Stimulated activated CD8-positive, alpha-beta memory T cell treated with anti-CD3 and anti-CD28 coated beads, Interleukin-7, amount 100 ng/mL, for 24 hours (primary cell): ENCODE data around the gene LAMP5.

ENCODE experiments used
- DNase-seq: peaks from one replicate; pipeline ENCODE4 v3.0.0-alpha.2; 2020; ENCODE audit warnings: low read depth

LAMP5 gene, protein sequence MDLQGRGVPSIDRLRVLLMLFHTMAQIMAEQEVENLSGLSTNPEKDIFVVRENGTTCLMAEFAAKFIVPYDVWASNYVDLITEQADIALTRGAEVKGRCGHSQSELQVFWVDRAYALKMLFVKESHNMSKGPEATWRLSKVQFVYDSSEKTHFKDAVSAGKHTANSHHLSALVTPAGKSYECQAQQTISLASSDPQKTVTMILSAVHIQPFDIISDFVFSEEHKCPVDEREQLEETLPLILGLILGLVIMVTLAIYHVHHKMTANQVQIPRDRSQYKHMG

DNA sequence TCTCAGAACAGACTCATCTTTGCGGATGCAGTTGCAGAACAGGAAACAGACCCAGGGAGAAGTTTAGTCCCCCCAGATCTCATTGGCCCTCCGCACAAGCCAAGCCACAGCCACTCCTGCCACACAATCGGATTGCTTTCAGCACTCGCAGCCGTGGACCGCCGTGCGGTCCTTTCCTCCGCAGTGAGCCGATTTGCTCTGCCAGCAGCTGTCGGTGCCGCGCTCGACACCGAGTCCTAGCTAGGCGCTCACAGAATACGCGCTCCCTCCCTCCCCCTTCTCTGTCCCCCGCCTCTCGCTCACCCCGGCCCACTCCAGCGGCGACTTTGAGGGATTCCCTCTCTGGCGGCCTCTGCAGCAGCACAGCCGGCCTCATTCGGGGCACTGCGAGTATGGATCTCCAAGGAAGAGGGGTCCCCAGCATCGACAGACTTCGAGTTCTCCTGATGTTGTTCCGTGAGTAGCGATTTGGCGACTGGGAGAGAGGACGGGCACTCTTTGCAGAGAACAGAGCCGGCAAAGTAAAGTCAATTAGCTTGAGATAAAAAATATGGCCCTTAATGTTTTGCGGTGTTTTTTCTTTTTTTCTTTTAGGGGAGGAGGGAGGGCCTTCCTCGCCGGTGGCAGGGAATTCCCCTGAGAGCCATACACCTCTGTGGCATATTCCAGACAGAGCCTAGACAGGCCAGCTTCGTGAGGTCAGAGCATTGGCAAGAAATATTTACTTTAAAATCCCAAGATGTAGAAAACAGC is at the start of gene LAMP5:
TSS of gene LAMP5 (plus strand) at position 130 of the 753 bp plus-strand sequence. CDS start at position 393, 263 bp downstream.
- no peak for DNase-seq

DNA sequence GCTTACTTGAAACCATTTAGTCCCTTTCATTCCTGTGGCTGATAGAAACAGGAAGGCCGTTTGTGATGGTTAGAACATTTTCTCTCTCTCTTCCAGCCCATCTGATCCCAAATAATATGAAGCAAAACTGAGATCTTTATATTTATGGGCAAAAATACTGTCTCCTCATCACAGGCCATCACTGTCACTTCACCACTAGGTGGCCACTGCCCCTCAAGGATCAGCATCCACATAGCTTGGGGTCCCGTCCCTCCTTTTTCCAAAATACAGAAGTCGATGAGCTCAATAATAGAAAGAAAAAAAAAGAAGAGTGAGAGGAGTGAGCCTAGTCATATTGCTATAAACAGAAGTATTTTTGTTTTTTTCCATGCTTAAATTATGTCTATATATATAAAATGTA is 46.4 kb upstream of the LAMP5 start:
- no peak for DNase-seq

DNA sequence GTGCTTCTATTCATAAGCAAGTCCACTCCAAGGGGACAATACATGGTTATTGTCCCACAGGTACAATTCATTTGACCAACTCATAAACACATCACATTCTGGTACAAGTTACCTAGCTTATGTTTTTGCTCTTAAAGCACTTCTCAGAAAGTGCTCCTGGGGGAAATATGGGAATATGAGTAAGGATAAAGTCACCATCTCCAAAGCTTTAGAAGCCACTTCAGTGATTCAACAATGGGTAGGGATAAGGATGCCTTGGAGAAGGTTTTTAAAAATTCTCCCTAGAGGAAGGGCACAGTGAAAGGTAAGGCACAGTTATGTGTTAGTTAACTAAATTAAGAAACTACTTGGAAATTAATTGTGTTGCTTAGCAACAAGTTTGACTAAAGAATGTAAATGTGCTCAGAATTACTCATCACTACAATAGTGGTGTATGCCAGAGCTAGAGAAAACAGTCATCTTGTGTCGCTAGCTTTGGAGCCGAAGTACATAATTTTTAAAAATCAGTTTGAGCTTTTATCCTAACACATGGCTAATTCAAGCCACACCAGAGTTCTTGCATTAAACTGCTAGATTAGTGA is 39.5 kb upstream of the LAMP5 start:
- DNase-seq = no peak

DNA sequence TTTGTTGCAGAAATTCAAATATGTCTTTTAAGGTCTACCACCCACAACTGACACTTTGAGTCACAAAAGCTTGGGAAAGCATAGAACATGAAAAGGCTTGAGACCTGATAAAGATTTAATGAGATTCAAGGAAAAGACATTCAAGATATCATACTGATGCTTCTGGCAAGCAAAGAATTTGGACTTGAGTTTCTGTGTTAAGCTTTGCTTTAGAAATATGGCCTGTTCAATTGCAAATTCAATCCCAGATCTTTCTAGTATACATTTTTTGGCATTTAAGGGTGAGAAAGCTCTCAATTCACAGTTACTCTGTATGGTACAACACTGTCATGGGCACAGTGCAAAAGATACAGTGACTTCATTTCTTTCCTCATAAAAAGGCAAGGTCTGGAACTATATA is 38.9 kb upstream of the LAMP5 start:
- DNase-seq = no peak

DNA sequence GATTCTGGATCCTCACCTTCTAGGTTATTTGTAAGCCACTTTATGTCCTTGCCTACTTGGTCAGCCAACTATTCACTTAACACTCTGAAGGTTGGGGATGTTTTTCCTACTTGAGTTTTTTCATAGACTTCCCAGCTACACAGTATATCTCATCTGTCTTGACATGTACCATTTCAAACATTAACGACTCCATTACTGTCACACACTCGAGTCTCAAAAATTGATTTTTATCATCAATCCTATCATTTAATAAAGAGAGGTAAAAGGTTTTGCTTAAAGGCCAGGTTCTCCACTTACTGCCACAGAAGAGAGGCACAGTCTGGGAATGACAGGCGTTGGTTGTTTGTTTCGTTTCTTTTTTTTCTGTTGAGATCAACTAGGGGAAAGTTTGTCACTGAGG is 38.2 kb upstream of the LAMP5 start:
- no peak for DNase-seq

DNA sequence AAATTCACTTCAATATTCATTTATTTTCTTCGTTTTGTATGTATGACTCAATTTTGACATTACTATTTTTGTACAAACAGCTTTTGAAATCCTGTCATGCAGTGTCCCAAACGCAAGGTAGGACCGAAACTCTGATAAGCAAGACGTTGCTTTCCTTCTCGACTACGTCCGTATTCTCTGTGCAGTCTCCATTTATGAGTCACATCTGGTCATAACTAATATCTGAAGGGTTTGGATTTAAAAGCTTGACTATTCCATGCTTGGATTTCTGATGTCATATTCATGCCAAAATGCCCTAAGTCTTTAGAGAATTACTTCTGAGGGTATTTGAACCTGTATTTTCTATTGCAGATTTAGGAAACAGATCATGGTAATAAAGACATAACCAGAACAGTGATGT is 37.8 kb upstream of the LAMP5 start:
- DNase-seq = no peak

DNA sequence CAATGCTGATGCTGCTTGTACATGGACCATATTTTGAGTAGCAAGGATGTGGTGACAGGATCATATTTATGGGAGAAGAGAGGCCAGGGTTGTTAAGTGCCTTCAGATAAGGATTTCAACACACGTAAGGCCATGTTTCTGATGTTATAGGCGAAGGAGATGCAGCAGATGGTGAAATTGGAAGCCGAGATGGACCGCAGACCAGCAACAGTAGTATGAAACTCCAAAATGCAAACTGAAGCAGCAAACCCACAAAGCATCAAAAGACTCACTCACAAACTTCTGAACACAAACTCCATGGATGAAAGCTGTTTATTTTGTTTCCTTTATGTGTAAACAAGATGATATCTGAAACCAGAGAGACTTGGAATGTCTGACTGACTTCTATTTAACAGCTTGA is 35.6 kb upstream of the LAMP5 start:
- DNase-seq = no peak

DNA sequence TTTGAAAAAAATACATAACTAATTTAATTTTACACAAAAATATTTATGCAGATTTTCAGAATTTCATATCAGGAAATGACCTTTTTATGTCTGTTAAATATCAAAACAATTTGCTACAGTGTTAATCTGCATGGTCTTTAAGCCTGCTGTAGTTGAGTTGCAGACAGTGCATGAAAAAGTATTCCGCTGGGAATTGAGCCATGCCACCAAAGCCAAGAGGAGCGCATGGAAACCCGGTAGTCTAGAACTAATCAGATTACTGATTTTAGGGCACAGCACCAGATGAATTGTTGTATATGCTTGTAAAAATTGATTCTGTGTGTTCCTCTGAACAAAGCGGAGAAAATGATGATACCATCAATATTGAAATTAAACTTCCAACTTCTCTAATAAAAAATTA is 34.3 kb upstream of the LAMP5 start:
- no peak for DNase-seq

DNA sequence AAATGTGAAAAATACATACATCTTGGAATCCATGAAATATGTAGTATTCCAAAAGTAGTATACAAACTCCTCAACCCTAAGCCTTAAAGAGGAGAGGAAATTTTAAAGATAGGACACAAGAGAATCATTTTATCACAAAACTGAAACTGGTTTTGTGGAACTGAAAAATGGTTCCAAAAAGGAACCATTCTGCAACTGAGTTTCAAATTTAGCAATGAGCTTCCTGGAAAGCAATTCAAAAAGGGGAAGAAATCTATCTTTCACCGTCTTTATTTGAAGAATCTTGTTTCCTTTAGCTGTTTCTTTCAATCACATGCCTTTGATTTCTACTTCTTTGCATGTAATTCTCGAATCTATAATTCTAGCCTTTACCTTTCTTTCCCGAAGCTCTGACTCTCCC is 32.2 kb upstream of the LAMP5 start:
- DNase-seq = no peak

DNA sequence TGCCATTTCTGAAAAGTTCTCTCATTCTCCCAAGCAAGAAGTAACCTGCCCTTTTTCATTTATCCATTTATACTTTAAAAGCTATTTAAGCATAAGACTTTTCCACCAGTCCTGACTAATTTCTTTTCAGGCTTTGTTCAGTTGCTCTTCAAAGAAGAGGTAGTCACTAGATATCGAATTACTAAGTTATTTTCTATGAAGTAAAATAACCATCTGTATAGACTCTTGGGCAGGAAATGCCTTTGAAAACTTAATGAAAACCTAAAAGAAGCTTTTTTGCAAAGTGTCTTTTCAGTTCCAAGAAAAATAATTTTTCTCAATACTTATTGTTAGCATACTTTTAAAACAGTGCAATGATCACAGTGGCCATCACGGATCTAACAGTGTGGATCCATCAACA is 31.3 kb upstream of the LAMP5 start:
- DNase-seq = no peak

DNA sequence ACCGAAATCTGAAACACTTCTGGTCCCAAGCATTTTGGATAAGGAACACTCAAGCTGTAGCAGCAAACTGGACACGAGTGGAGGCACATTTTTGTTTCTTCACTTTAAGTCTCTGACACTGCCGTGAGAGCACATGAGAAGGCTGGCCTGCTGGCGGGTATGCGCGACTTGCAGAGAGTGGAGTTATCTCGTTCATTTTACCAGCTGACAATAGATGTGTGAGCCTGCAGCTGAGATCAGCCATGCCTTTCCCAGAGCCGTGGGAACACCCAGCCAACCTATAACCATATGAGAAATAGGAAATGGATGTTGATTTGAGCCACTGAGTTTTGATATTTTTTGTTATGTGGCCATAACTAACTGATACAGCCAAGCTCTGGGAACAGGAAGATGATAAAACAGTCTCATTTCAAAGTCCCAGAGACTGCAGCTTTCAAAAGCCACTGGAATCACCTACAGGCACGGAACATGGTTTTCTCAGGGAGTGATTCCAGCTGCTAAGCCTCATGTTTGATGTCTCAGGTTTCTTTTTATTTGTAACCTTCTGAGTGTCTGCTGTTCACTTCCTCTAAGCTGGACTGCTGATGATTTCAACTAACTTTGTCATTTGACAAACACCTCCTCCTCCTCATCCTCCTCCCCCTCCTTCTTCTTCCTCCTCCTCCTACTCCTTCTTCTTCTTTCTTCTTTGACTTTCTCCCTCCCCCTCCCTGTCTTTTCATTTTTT is 28.6 kb upstream of the LAMP5 start:
- DNase-seq = no peak

DNA sequence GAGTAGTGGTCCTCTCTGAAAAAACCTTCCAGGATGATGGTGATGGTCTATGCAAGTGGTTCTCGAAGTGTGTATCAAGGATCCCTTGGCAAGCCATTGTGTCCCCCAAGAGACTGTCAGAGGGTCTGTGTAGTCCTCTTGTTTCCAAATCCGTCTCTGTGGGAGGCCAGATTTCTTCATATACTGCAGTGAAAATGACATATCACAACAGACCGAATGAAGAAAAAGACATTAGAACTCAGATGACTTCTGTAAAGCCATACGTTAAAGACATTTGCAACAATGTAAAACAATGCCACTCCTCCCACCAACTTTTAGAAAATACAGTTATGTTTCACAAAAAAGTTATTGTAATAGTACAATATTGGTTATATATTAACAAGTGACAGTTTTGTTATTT is 27.2 kb upstream of the LAMP5 start:
- no peak for DNase-seq

DNA sequence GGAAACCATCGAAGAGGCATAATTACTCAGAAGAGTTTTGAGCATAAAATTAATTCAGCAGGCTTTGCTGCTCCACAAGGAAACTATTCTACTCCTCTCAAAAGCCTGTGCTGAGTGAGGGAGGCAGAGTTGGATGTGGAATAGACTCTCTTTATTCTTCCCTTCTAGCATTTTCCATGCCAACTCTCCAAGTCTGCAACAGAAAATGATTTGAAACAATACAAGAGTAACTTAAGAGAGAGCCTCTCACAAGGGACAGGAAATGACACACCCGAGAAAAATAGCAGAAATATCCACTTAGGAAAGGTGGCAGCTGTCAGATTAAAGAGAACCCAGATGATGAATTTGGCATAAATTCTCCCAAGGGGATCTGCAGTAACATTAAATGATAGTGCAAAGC is 26.3 kb upstream of the LAMP5 start:
- no peak for DNase-seq

DNA sequence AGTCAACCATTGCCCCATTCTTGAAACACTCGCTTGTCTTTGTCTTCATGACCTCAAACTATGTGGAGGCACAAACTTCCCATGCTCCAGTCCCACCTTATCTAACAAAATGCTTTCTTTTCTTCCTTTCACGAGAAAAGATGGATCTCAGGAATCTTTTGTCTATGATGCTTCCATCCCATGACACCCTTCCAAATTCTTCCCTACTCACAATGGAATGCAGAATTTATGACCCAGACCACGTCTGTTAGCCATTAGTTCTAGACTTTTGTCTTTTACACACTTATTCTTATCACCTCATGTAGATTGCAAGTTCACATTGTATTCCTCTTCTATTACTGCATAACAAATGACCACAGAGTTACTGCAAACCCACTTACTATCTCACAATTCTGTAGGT is 24.2 kb upstream of the LAMP5 start:
- no peak for DNase-seq

DNA sequence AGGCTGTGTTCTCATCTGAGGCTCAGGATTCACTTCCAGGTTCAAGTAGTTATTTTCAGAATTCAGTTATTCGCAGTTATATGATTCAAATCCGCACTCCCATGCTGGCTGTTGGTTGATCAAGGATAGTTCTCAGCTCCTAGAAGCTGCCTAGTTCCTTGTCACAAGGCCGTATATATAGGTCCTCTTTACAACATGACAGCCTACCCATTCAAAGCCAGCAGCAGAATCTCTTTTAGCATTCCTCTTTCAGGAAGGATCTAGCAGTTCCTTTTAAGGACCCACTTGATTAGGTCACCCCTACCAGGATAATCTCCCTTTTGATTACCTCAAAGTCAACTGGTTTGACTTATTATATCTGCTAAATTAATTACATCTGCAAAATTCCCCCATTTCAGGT is 23.8 kb upstream of the LAMP5 start:
- DNase-seq = no peak

DNA sequence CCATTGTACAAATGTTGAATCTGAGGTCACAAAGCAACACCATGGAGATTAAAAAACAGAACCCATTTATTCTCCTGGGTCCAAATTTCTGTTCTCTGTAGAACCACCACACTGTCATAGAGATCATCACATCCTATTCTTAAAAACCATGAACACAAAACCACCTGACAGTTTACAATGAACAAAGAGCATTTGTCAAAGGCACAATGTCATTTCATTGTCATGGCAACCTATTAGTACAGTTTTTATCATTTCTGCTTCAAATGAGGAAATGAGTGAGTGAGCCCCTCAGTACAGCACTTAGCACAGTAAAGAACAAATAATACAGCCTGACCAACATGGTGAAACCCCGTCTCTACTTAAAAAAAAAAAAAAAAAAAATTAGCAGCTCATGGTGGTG is 23.1 kb upstream of the LAMP5 start:
- DNase-seq = no peak

DNA sequence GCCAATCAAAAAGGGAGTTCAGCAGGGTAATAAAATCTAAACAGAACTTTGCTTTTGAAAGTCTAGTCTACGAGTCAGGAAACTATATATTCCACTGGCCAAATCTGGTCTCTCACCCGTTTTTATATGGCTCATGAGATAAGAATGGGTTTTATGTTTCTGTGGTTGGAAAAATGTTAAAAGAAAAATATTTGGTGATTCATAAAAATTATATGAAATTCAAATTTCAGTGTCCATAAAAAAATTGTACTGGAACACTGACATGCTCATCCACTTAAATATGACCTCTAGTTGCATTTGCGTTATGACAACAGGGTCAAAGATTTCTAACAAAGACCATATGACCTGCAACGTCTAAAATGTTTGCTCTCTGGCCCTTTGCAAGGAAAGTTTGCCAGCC is 22.3 kb upstream of the LAMP5 start:
- DNase-seq = no peak

DNA sequence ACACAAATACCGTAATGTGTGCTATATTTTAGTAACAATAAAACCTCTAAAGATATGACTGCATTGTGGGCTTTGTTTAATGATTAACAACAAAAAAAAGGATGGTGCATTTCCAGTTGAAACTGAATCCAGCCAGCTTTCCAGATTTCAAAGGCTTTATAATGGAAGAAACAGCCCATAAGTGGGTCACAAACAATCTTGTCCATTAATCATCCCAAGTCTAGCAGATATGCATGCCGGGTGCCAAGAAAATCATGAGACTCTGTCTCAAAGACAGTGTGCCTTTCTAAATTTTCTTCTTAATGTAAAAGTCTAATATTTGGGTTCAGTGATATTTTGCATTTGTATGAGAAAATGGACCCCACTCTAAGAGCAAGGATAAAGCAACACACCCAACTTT is 20.6 kb upstream of the LAMP5 start:
- no peak for DNase-seq

DNA sequence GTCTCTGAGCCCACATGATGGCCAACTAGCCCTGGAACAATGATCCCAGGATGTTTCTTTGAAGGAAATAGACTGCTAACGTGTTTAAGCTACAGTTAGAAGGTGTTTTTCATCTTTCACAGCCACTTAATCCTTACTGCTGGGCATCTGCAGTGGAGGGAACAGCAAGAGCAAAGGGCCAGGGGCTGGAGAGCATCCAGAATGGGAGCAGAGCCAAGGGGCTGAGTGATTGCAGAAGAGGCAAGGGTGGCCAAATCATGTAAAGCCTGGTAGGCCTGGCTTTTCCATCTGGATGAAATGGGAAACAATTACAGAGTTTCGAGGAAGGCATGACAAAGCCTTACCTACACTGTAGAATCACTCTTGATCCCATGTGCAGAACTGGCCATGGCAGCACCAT is 18.7 kb upstream of the LAMP5 start:
- no peak for DNase-seq

DNA sequence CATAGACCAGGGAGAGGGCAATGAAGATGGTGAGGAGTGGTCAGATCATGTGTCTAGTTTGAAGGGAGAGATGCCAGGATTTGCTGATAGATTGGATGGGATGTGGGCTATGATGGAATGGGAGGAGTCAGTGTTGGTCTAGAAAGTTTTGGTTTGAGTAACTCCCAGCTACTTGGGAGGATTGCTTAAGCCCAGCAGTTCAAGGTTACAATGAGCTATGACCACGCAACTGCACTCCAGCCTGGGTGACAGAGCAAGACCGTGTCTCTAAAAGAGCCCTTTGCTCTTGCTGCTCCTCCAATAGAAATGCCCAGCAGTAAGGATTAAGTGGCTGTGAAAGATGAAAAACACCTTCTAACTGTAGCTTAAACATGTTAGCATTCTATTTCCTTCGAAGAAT is 18.2 kb upstream of the LAMP5 start:
- no peak for DNase-seq

DNA sequence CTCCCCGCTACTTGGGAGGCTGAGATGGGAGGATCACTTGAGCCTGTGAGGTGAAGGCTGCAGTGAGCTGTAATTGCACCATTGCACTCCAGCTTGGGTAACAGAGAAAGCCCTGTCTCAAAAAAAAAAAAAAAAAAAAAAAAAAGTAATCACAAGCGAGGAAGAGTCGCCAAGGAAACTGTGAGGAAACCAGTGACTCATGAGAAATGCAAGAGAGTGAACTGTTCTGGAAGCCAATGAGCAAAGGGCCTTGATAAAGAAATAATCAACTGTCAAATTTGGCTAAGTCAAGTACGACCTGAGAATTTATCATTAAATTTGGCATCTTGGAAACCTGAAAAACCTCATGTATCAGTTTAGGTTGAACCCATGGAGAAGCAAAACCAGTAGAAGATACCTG is 16.1 kb upstream of the LAMP5 start:
- DNase-seq = no peak

DNA sequence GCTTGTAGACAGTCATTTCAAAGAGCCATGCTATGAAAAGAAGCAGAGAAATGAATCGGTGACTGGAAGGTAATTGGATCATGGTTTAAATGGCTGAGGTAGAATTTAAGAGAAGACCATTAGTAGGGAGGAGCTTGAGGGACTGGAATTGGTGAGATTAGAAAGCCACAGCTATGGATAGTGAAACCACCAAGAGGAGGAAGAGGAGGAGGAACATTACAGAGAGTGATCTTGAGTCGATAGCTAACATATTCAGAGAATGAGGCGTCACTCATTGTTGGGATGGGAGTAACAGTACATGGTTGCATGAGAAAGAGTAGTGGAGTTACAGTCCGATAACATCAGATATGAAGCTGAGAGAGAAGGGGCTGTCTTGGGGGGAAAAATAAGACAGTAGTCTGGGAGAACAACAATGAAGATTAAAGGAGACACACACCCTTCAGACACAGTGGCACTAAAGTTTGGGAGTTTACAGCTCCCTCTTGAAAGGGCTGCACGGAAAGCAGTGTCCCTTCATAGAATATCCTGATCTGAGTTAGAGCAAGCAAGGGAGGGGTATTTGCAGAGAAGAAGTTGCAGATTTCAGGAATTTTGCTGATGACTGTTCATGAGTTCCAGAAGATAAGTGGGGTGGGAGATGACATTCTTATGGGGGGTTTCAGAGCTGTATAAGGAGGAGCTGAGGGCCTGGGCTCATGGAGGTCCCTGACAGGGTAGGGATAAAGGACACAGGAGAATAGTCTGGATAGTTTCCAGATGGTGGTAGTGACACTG is 15.1 kb upstream of the LAMP5 start:
- no peak for DNase-seq
